Measurements from ENCODE around the gene CT45A2. TPM values are rescaled to one million over a fixed set of nuclear protein-coding genes. Genes with fewer than 3 reads are reported as not detected.

Gene CT45A2
- 0.09 TPM in 1 of 5 replicates, not detected in the others for total RNA-seq (2022; extraction: Qiagen RNA extraction)

GRCh38 chrX:135819912-135820311, at the start of gene CT45A2:
Gene CT45A2 (minus strand): TSS chrX:135820012. CDS start chrX:135816265, 3,747 bp downstream.

DNA sequence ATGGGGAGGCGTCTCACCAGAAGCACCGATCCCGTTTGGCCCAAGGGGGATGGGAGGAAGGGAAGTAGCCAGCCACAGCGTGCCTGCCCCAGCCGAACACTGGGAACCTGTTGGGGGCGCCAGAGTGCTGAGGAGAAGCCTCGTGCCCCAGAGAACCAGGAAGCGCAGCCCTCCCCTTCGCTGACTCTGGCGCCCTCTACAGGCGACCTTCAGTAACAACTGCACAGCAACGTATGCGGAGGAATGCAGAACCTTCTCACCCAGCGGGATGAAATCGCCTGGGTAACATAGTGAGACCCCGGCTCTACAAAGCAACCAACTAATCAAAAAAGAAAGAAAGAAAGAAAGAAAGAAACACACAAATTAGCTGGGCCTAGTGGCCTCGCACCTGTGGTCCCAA, 34.6 kb upstream of the CT45A2 start, which contains the start of gene CT45A8:
TSS of gene CT45A8 (minus strand) at position 101 of the 400 bp plus-strand sequence. CDS start 3,755 bp downstream, outside the sequence.

DNA sequence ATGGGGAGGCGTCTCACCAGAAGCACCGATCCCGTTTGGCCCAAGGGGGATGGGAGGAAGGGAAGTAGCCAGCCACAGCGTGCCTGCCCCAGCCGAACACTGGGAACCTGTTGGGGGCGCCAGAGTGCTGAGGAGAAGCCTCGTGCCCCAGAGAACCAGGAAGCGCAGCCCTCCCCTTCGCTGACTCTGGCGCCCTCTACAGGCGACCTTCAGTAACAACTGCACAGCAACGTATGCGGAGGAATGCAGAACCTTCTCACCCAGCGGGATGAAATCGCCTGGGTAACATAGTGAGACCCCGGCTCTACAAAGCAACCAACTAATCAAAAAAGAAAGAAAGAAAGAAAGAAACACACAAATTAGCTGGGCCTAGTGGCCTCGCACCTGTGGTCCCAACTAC, 17.4 kb upstream of the CT45A2 start, which contains the start of gene CT45A7:
TSS of gene CT45A7 (minus strand) at position 101 of the 400 bp plus-strand sequence. CDS start 3,747 bp downstream, outside the sequence.

DNA sequence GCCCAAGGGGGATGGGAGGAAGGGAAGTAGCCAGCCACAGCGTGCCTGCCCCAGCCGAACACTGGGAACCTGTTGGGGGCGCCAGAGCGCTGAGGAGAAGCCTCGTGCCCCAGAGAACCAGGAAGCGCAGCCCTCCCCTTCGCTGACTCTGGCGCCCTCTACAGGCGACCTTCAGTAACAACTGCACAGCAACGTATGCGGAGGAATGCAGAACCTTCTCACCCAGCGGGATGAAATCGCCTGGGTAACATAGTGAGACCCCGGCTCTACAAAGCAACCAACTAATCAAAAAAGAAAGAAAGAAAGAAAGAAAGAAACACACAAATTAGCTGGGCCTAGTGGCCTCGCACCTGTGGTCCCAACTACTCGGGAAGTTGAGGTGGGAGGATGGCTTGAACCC, 17.1 kb downstream of the CT45A2 start, which contains the start of gene CT45A6:
TSS of gene CT45A6 (minus strand) at position 101 of the 400 bp plus-strand sequence. CDS start 3,794 bp downstream, outside the sequence.

GRCh38 chrX:135785403-135785802, 34.4 kb downstream of the CT45A2 start, which contains the start of gene CT45A5:
Gene CT45A5 (minus strand): TSS chrX:135785503. CDS start chrX:135781729, 3,774 bp downstream.

DNA sequence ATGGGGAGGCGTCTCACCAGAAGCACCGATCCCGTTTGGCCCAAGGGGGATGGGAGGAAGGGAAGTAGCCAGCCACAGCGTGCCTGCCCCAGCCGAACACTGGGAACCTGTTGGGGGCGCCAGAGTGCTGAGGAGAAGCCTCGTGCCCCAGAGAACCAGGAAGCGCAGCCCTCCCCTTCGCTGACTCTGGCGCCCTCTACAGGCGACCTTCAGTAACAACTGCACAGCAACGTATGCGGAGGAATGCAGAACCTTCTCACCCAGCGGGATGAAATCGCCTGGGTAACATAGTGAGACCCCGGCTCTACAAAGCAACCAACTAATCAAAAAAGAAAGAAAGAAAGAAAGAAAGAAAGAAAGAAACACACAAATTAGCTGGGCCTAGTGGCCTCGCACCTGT, 51.7 kb downstream of the CT45A2 start, which contains the start of gene CT45A3:
TSS of gene CT45A3 (minus strand) at position 101 of the 400 bp plus-strand sequence. CDS start 3,747 bp downstream, outside the sequence.

Other genes with a start within 250 kb of the CT45A2 start
- gene CT45A1, start 106.4 kb downstream of the CT45A2 start, total RNA-seq (2022; extraction: Qiagen RNA extraction) = not detected in 5 replicates
- gene CT45A3, start 51.8 kb downstream of the CT45A2 start, total RNA-seq (2022; extraction: Qiagen RNA extraction) = 0.11 to 0.16 TPM in 2 of 5 replicates, not detected in the others
- 0.08 to 0.42 TPM in 2 of 5 replicates, not detected in the others for gene CT45A5, start 34.5 kb downstream of the CT45A2 start, total RNA-seq (2022; extraction: Qiagen RNA extraction)
- not detected in 5 replicates for gene CT45A6, start 17.2 kb downstream of the CT45A2 start, total RNA-seq (2022; extraction: Qiagen RNA extraction)
- gene CT45A7, start 17.3 kb upstream of the CT45A2 start, total RNA-seq (2022; extraction: Qiagen RNA extraction) = not detected in 5 replicates
- gene CT45A8, start 34.5 kb upstream of the CT45A2 start, total RNA-seq (2022; extraction: Qiagen RNA extraction) = not detected in 5 replicates
- not detected in 5 replicates for gene CT45A9, start 51.8 kb upstream of the CT45A2 start, total RNA-seq (2022; extraction: Qiagen RNA extraction)
- gene CT45A10, start 73.4 kb upstream of the CT45A2 start, total RNA-seq (2022; extraction: Qiagen RNA extraction) = 0.13 to 0.38 TPM (median 0.32 TPM) in 4 of 5 replicates, not detected in the other
- gene SAGE1, start 73.7 kb upstream of the CT45A2 start, total RNA-seq (2022; extraction: Qiagen RNA extraction) = 0.06 to 0.08 TPM in 2 of 5 replicates, not detected in the others
- gene MMGT1, start 154.0 kb upstream of the CT45A2 start, total RNA-seq (2022; extraction: Qiagen RNA extraction) = 15.8 to 17.8 TPM (median 16.6 TPM) in 5 replicates
- gene SLC9A6, start 165.4 kb upstream of the CT45A2 start, total RNA-seq (2022; extraction: Qiagen RNA extraction) = 7.5 to 9.4 TPM (median 8.8 TPM) in 5 replicates